AG09309 (cell line): ENCODE measurements around the gene RORB.

Experiments
- DNase-seq: peaks from one replicate; pipeline ENCODE4 v3.0.0-alpha.2; 2010; ENCODE audit warnings: low read depth
- H3K4me3 ChIP-seq: 2 replicates; pipeline ENCODE4 v1.5.1; 2011; ENCODE audit warnings: mild to moderate bottlenecking, low read depth, low read length, moderate library complexity; ENCODE audit not compliant: control insufficient read depth
- TF ChIP-seq, protein P1 (sequence below): IDR thresholded peaks from 2 replicates; pipeline ENCODE4 v1.5.1; 2011; ENCODE audit warnings: mild to moderate bottlenecking, low read depth, low read length, inconsistent platforms; ENCODE audit not compliant: insufficient read depth, control insufficient read depth; ENCODE audit errors: missing control alignments

Gene RORB

DNA sequence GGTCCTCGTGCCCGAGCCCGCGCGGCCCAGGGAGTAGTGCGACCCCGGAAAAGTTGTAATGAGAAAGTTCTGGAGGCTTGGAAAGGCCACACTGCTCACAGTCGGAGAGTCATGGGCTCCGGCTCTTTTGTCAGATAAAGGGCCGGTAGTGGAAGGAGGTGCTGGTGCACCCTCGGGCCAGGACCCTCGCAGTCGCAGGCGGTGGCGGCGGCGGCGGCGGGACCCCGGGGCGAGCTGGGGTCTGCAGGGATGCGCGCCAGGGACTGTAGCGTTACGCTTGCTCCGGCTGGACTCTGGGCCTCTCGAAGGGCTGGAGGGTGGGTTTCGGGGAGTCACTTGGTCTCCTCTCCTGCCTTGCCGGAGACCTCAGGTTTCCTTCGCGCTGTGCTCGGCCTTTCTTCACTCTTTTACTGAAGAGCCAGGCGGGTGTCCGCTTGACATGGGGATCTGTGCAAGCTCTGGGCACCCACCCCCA, 1.5 kb downstream of the RORB start:
- peak overlapping the region; percentile 9; the same call in 1 of the 2 replicates for H3K4me3 ChIP-seq
- no peak for DNase-seq
- TF ChIP-seq, protein P1, sequence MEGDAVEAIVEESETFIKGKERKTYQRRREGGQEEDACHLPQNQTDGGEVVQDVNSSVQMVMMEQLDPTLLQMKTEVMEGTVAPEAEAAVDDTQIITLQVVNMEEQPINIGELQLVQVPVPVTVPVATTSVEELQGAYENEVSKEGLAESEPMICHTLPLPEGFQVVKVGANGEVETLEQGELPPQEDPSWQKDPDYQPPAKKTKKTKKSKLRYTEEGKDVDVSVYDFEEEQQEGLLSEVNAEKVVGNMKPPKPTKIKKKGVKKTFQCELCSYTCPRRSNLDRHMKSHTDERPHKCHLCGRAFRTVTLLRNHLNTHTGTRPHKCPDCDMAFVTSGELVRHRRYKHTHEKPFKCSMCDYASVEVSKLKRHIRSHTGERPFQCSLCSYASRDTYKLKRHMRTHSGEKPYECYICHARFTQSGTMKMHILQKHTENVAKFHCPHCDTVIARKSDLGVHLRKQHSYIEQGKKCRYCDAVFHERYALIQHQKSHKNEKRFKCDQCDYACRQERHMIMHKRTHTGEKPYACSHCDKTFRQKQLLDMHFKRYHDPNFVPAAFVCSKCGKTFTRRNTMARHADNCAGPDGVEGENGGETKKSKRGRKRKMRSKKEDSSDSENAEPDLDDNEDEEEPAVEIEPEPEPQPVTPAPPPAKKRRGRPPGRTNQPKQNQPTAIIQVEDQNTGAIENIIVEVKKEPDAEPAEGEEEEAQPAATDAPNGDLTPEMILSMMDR: no peak

DNA sequence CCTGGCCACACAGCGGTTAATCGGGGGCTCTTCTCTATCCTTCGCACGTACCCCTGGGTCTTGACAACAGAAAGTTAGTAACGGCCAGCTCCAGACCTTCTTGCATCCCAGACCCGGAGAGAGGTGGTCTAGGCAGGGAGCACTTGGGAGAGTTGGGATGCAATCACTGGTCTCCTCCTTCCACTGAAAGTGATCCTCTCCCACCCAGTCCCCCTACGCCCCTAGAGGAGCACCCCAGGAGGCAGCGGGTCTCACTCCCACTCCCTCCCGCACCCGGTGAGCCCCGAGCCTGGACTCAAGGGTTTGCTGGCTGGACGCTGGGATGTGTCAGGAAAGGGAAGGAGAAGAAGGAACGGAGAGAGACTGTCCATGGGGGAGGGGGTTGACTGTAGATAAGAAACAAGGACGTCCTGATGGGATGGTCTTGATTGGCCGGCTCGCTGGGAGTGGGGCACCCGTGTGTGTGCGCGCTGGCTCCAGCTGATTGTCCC, 2.0 kb downstream of the RORB start:
- TF ChIP-seq, protein P1: no peak
- no peak for DNase-seq
- no peak overlapping the region for H3K4me3 ChIP-seq

DNA sequence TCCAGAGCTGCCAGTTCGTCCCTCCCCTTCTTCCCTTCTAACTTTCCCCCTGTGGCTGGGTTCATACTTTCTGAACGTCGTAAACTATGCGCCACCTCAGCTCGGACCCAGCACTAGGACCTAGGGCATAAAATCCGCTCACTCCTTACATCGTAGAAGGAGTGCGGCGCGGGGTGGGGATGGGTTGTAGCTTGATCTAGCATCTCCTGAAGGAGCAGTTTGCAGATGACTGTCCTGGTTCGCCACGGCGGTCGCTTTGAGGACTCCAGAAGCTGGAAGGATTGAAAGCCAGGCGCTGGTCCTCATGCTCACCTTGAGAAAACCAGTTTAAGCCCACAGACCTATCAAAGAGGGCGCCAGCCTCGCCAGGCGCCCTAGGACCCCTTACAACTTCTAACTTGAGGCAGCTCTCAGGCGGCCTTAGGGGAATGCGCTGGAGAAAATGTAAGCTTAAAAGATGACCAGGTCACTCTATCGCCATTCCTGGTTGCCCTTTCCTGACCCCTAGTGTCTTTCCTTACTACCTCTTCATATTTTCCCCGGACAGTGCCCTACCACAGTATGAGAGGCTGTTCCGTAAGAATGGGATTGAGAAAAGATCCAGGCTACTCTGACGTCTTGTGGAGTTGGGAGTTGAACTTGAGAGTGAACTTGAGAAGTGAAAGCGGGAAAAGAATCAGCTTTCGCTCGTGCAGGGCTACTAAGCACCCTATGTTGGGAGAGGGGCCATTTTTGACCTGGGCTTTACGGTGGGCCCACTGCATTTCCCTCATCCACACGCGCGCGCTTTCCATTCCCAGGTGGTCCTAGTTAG, 2.8 kb downstream of the RORB start:
- H3K4me3 ChIP-seq: no peak overlapping the region
- no peak for DNase-seq
- TF ChIP-seq, protein P1: no peak

DNA sequence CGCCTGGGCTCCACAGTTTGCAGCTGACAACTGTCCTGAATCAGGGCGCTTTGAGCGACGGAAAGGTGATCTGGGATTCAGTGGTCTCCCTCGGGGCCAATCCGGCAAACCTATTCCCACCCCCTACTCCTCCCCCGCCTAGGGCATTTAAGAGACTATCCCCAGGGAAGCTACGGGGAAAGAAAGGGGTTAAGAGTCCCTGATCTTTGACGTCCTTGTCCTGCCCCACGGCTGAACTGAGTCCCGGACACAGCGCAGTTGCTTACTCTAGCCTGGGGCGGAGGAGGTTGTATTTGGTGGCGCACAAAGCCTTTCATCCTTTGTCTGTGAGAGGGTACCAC, 3.4 kb downstream of the RORB start:
- DNase-seq: no peak
- no peak overlapping the region for H3K4me3 ChIP-seq
- TF ChIP-seq, protein P1: no peak

DNA sequence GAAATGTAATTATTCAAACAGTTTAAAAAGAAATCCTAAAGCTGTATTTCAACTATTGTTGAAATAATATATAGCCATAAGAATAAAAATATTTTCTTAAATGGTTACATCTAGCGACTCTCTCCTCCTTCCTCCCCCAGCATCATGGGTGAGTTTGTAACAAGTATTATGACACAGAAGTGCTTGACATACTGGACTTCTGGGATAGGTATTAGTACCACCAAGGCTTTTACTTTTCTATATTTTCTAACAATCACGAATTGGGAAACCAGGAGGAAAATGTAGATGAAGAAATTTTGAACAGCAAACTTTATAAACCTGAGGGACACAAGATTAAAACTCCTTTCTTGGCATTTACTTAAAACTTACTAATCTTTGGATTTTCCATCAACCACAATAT, 4.4 kb downstream of the RORB start:
- TF ChIP-seq, protein P1: no peak
- no peak for DNase-seq
- no peak overlapping the region for H3K4me3 ChIP-seq

DNA sequence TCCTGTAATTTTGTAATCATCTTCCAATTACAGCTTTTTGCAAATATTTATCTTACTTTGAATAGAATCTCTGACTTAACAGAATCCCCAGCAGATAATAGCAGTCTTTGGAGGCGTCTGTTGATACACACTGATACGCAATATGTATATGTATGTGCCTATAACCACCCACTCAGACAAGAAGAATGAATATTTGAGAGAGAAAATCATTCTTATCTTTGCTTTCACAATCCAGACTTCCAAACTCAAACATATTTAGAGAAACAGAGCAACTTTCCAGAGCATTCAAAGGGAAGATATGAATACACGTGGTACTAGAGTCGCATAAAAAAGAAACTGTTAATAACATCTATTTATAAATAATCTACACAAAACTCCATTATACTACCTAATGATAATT, 6.1 kb downstream of the RORB start:
- no peak overlapping the region for H3K4me3 ChIP-seq
- TF ChIP-seq, protein P1: no peak
- DNase-seq: no peak

DNA sequence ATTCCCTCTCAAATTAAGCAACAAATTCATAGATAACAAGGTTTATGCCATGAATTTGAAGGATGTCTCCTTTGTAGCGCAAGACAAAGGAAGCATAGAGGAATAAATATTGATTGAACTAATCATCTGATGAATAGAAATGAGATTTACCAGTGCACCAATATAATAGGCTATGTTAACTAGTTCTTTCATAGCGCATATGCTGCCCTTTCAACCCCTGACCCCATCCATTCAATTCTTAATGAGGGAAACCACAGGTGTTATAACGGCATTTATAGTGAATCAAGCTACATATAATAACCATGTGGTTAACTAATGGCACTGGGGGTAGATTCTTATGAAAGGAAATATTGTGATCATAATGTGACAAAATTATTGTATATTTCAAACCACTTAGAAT, 6.5 kb downstream of the RORB start:
- TF ChIP-seq, protein P1: no peak
- DNase-seq: no peak

More for the DNA sequence above, 6.5 kb downstream of the RORB start:
- no peak overlapping the region for H3K4me3 ChIP-seq
